HG02763 (cell line): ENCODE measurements around the gene FAM163B.

Experiments used
- ATAC-seq: cut with Tn5 transposase; IDR thresholded peaks from one replicate; pipeline ENCODE4 v1.9.1; 2021; ENCODE audit warnings: mild to moderate bottlenecking, moderate library complexity; ENCODE audit not compliant: unreplicated experiment

The FAM163B gene

DNA sequence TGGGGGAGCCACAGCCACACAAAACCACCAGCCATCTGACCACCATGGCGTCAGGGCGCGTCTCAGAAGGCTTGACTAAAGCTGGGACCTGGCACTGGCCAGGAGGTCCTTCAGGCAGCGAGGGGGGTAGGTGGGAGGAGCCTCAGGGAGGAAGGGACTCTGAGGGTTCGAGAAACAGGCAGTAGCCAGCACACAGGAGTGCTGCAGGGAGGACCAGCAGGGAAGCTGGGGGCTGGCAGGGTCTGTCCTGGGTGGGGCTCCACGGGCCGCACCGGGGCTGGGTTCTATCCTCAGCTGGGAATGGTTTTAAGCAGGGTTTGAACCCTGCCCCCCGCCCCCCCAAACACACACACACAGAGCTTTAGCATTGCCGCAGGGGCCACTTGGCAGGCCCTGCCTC lies 7.4 kb downstream of the FAM163B start:
- no peak for ATAC-seq

DNA sequence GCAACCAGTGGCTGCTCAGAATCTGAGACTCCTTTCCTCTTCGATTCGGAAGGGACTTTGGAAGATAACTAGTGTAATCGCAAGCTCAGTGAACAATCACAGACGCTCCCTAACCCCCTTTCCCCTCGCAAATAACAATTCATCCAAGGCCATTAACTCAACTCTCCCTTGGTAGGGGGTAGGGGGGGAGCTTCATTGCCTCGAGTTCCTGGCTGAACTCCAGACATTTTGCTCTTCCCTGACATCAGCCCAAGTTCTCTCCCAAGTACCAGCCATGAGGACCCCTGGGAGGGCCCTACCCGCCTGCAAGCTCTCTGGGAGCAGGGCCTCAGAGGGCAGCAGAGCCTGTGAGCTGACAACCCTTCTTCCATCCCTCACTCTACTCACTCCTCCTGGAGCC lies 8.4 kb downstream of the FAM163B start:
- ATAC-seq, result no peak

- ATAC-seq, result no peak
Measured at GRCh38 chr9:133599470-133600173, 9.6 kb downstream of the FAM163B start.

GRCh38 chr9:133598978-133599377 lies 10.2 kb downstream of the FAM163B start:
- no peak for ATAC-seq

GRCh38 chr9:133597316-133597957 lies 11.8 kb downstream of the FAM163B start:
- no peak for ATAC-seq

DNA sequence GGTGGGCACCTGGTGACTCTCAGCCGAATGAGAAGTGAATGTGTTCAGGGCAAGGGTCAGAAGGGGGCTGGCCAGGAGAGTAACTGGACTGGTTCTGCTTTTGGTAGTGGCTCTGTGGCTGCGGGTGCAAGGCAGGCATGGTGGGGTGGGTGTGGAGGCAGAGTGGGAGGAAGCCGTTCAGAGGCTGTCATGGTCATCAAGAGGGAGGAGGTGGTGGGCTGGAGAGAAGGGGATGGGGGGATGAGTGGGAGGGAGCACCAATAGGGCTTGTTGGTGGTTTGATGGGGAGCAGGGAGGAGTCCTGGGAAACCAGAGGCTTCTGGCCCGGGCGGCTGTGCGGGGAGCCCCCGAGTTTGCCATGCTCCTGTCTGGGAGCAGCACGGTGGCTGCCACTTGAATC lies 13.3 kb downstream of the FAM163B start:
- no peak for ATAC-seq

GRCh38 chr9:133594310-133594709 lies 14.9 kb downstream of the FAM163B start:
- no peak for ATAC-seq

DNA sequence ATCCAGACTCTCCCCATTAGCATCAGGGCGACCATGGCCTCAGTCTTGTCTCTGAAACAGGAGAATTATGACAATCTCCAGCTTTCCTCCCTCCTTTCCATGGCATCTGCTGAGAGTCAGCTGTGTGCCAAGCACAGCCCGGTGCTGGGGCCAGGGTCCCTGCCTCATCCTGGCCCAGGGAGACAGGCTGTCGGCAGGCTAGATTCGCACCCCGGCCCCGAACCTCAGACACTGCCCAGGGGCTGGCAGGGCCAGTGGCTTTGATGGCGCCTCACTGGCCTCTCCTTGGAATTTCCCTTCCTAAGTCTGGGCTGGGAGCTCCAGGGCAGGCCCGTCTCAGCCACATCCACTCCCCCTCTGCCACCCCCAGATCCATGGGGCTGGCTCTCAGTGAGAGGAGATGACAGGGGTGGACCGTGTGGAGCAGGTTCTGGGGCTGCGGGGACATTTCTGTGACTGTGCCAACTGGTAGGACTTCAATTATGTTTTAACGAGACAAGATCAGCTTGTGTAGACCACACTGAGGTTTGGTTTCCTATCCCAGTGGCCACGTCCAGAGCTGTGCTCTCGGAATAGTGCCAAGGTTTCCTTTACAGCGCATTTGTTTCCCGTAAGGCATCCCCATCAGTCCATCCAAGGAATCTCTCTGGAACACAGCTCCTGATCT lies 15.5 kb downstream of the FAM163B start:
- no peak for ATAC-seq

- ATAC-seq, result no peak
Measured at GRCh38 chr9:133592731-133593409, 16.3 kb downstream of the FAM163B start.

GRCh38 chr9:133591985-133592384 lies 17.2 kb downstream of the FAM163B start:
- no peak for ATAC-seq

- no peak for ATAC-seq
Measured at GRCh38 chr9:133591116-133591910, 17.9 kb downstream of the FAM163B start.

DNA sequence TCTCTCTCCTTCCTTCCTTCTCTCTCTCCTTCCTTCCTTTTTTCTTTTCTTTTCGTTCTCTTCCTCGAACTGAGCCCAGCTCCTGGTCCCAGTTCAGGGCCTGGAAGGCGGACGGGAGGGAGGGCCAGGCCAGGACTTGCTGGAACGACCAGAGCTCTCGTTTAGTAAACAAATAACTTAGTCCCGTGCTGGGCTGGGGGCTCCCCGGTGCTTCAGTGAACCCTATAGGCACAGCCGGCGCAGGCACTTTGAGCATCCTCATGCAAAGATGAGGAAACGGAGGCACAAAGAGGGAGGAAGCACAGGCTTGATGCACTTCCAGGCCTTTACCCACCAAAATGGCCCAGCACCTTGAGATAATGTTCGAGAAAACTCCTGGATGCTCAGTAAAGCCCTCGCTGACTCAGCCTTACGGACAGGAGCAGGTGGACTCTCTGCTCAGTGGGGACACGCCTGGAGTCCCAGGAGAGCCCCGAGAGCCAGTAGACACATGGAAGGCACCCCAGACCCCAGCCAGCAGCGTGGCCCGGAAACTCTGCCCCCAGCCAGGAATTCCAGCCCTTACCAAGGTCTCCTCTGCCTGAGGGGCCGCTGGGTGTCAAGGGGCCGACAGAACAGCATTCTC lies 18.8 kb downstream of the FAM163B start:
- no peak for ATAC-seq

DNA sequence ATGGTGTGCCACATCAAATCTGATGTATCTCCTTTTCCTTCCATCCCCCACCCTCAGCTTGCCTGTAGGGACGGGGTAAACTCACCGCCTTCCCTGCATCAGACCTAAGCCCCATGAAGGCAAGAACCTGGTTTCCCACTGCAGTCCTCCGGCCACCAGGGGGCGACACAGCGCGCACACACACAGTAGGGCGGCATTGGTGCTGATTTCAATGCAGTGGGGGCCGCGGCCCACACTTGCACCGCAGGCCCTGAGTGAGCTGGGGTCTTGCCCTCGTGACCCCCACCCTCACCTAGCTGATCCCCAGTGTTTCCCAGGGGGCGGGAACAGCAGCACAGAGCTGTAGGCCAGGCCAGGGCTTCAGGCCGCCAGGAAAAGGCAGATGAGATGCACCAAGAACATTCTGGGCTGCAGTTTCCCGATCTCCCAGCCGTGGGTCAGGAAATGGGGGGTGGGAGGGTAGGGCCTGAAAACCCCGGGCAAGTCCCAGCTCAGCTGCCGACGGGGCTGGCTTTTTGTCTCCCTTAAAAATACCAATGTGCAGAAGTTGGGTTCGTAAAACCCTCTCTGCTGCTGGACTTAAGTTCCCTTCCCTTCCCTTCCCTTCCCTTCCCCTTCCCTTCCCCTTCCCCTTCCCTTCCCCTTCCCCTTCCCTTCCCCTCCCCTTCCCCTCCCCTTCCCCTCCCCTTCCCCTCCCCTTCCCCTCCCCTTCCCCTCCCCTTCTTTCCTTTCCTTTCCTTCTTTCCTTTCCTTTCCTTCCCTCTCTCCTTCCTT lies 19.5 kb downstream of the FAM163B start:
- ATAC-seq, result no peak

GRCh38 chr9:133587466-133587865 lies 21.7 kb downstream of the FAM163B start:
- ATAC-seq, result no peak

DNA sequence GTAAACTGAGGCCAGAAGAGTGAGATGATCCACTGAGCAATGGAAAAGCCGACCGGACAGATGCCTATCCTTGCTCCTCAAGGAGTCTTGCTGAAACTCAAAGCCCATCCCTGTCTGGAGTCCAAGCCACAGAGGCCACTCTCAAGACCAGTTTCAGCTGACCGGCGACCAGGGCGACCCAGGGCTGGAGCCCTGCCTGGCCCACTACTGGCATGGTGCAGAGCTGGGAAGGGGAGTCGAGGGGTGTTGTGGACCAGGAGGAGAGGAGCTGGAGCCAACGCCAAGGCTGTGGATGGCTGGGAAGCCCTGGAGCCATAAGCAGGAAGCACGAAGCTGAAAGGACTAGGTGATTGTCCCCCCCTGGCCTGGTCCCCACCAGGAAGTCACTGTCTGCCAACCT lies 22.1 kb downstream of the FAM163B start:
- ATAC-seq, result no peak

GRCh38 chr9:133585481-133586351 lies 23.5 kb downstream of the FAM163B start:
- no peak for ATAC-seq

DNA sequence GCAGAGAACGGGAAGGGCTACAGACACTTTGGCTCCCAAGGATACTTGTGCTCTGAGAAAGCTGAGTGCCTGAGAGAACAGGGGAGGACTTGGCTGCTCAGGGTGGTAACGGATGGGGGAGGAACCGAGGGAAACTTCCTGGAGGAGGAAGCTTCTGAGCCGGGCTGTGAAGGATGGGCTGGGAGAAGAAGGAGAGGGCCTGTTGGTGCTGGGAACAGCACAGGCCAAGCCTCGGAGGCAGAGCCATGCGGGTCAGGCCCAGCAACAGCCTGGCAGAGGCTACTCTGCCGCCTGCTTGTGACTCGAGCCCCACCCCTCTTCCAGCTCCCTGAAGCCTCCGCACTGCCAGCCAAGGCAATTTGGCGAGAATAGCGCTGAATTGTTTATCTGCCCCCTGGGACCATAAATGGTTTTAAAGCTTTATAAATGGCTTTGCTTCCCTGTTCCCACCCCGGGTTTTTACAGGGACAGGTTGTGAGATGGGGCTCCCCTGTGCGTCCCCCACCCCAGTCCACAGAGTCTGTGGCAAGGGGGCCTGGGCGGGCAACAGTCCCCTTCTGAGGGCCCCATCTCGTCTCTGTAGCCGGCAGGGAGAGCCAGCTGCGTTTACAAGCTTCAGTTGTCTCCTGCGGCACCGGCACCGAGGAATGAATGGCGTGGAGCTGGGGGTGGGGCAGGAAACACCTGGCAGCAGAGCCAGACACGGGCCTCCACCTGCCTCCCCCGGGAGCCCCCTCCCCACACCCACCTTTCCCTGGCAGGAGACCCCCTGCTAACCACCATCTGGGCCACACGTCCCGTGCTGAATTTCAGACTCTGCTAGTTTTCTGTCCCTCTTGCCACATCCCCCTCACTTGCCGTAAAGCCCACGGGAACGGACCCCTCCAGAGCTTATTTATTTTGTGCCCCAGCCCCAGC lies 24.4 kb downstream of the FAM163B start:
- no peak for ATAC-seq

GRCh38 chr9:133584167-133584558 lies 25.0 kb downstream of the FAM163B start:
- no peak for ATAC-seq
